Esophagus (tissue), 2 donors: ENCODE measurements around the gene VPS52. TPM values are rescaled to one million over a fixed set of nuclear protein-coding genes. Genes with fewer than 3 reads are reported as not detected.
"Not testable (repeated sequence)": the region's sequence is repeated elsewhere in the genome, so short reads cannot be mapped to it uniquely, and the experiment has no call there.

Experiments used
- H3K27ac ChIP-seq, 2 donors: one replicate each; pipeline ENCODE4 v1.5.1; 2013; ENCODE audit warnings: low read depth in 2 of 2, mild to moderate bottlenecking in 2 of 2, inconsistent platforms in 1 of 2, low read length in 1 of 2, moderate library complexity in 1 of 2
- H3K27me3 ChIP-seq, 2 donors: one replicate each; pipeline ENCODE4 v1.6.1; 2013; ENCODE audit warnings: low read length in 2 of 2, control low read depth in 1 of 2, mild to moderate bottlenecking in 1 of 2; ENCODE audit not compliant: insufficient read depth in 2 of 2, control insufficient read depth in 1 of 2
- H3K36me3 ChIP-seq, 2 donors: one replicate each; pipeline ENCODE4 v1.6.1; 2013; ENCODE audit warnings: low read length in 1 of 2; ENCODE audit not compliant: control insufficient read depth in 2 of 2, insufficient read depth in 2 of 2
- H3K4me1 ChIP-seq, 2 donors: one replicate each; pipeline ENCODE4 v1.6.1; 2013; ENCODE audit warnings: low read length in 1 of 2; ENCODE audit not compliant: control insufficient read depth in 2 of 2, insufficient read depth in 2 of 2
- H3K4me3 ChIP-seq, 2 donors: one replicate each; pipeline ENCODE4 v1.5.1; 2013; ENCODE audit warnings: low read length in 2 of 2, mild to moderate bottlenecking in 2 of 2, low read depth in 1 of 2, moderate library complexity in 1 of 2
- H3K9me3 ChIP-seq, 2 donors: one replicate each; pipeline ENCODE4 v1.6.1; 2013; ENCODE audit warnings: mild to moderate bottlenecking in 2 of 2, low read depth in 1 of 2, low read length in 1 of 2, moderate library complexity in 1 of 2; ENCODE audit not compliant: control insufficient read depth in 2 of 2, insufficient read depth in 1 of 2
- WGBS, 2 donors: extraction: QIAGEN DNeasy Blood & Tissue Kit; methylation state at CpG; one replicate each; pipeline ENCODE4 v1.1.7; 2013; 5-methylcytosine and 5-hydroxymethylcytosine counted together
- polyA plus RNA-seq, 2 donors: library from polyadenylated mRNA; stranded (reverse); fragments of 200-250 nt; gene quantifications; one replicate each; pipeline ENCODE4 v1.2.3, GENCODE V29; 2013
- donor health status: healthy with polysubstance abuse.
- donor health status: Bipolar disorder and iron deficiency.

VPS52 gene
- polyA plus RNA-seq, 2 donors: 44.9 to 48.9 TPM

DNA sequence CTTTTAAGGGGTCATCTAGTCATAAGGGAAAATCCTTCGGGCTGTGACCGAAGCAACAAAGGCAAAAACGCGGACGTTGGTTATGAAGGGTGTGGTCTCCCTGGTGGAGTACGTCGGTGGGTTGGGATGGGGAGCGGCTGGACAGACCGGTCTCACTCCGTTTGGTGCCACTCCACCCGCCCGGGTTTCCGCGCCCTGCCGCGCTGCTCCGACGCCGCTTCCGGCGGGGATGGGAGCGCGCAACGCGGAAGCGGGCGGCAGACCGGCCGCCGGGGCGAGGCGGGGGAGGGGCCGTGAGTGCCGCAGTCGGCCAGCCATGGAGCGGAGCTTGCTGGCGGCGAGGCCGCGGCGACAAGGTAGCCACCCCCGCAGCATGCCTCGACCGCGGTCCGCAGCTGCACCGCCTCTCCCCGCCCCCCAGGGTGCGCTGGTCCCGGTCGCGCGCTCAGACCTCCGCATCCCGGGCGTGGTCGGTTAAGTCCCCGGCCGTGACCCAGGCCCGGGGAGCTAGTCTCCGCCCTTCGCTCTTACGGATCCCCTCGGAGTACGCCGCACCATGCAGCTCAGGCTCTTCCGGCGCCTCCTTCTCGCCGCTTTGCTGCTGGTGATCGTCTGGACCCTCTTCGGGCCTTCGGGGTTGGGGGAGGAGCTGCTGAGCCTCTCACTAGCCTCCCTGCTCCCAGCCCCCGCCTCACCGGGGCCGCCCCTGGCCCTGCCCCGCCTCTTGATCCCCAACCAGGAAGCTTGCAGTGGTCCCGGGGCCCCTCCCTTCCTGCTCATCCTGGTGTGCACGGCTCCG, 5.4 kb upstream of the VPS52 start, which contains the start of gene B3GALT4:
Gene B3GALT4, plus strand, starts transcription at position 260 of the 799 bp plus-strand sequence. Its CDS starts 297 bp downstream, at position 557.
- Histone ChIP-seq H3K4me3 (peak within 1 kb of the TSS; percentile 56 to 62), H3K36me3 (peaks cover 5 to 25% of the 10 kb centered on the region in 2 donors), H3K9me3 (no peaks in the 10 kb centered on the region), H3K4me1 (peaks cover 4 to 12% of the 10 kb centered on the region in 2 donors), H3K27me3 (no peaks in the 10 kb centered on the region), H3K27ac (peak within 1 kb of the TSS; percentile 91 to 98)
- WGBS, 2 donors: 0 to 6% methylated on average over 57 to 80 of the region's 80 CpGs

DNA sequence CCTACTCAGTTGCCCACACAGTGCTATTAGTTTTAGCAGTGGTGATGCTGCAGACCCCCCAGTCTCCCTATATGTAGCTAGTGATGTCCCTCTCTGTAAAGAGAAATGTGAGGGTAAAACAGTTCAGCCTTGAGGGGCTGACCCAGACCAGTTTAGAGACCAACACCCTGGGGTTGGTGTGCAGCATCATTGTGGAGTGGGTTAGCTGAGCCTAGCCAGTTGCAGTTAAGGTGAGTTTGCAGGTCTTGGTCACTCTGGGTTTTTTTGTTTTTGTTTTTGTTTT, 4.8 kb upstream of the VPS52 start:
- H3K27me3 ChIP-seq: no peaks in the 10 kb centered on the region
- H3K27ac ChIP-seq: peak overlapping the region; percentile 91 to 98
- peaks cover 4 to 12% of the 10 kb centered on the region in 2 donors for H3K4me1 ChIP-seq
- no peaks in the 10 kb centered on the region for H3K9me3 ChIP-seq
- peaks cover 5 to 25% of the 10 kb centered on the region in 2 donors for H3K36me3 ChIP-seq
- H3K4me3 ChIP-seq: peak overlapping the region; percentile 56 to 62

GRCh38 chr6:33275795-33276580, 4.3 kb upstream of the VPS52 start:
- Histone ChIP-seq H3K4me3 (peak overlapping the region; percentile 56 to 62), H3K4me1 (peaks cover 4 to 12% of the 10 kb centered on the region in 2 donors), H3K27ac (peak overlapping the region; percentile 91 to 98), H3K36me3 (peaks cover 5 to 25% of the 10 kb centered on the region in 2 donors)
- WGBS, 2 donors: 65 to 68% methylated on average over 16 of the region's 16 CpGs
- not testable (repeated sequence) for H3K27me3 ChIP-seq, H3K9me3 ChIP-seq

DNA sequence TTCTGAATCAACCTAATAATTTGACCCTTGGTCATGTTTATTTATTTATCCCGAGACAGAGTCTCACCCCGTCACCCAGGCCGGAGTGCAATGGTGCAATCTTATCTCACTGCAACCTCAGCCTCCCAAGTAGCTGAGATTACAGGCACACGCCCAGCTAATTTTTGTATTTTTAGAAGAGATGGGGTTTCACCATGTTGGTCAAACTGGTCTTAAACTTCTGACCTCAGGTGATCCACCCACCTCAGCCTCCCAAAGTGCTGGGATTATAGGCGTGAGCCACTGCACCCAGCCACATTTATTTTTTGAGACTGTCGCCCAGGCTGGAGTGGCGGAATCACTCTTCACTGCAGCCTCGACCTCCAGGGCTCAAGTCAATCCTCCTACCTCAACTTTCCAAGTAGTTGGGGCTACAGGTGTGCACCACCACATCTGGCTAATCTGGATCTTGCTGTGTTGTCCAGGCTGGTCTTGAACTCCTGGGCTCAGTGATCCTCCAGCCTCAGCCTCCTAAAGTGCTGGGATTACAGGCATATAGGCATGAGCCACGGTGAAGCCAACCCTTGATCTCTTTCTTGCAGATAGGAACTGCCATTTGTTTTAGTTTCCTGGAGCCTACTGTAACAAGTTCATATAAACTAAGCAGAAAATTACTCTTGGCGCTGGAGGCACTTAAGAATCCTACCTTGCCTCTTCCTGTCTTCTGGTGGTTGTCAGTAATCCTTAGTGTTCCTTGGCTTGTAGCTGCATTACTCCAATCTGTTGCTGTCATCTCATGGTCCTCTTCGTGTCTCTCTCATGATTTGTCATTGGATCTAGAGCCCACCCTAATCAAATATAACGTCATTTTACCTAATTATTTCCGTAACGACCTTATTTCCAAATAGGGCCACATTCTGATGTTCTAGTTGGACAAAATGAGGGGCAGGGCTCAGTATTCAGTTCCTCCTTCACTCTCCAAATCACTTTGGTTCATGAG, 2.5 kb upstream of the VPS52 start:
- Histone ChIP-seq H3K9me3 (no peaks in the 10 kb centered on the region), H3K4me3 (peak overlapping the region; percentile 15 to 93), H3K4me1 (peaks cover 4 to 10% of the 10 kb centered on the region in 2 donors), H3K27me3 (no peaks in the 10 kb centered on the region), H3K36me3 (peaks cover 0 to 15% of the 10 kb centered on the region in 2 donors), H3K27ac (peak overlapping the region; percentile 58 to 98)
- WGBS, 2 donors: 49 to 50% methylated on average over 14 of the region's 14 CpGs

DNA sequence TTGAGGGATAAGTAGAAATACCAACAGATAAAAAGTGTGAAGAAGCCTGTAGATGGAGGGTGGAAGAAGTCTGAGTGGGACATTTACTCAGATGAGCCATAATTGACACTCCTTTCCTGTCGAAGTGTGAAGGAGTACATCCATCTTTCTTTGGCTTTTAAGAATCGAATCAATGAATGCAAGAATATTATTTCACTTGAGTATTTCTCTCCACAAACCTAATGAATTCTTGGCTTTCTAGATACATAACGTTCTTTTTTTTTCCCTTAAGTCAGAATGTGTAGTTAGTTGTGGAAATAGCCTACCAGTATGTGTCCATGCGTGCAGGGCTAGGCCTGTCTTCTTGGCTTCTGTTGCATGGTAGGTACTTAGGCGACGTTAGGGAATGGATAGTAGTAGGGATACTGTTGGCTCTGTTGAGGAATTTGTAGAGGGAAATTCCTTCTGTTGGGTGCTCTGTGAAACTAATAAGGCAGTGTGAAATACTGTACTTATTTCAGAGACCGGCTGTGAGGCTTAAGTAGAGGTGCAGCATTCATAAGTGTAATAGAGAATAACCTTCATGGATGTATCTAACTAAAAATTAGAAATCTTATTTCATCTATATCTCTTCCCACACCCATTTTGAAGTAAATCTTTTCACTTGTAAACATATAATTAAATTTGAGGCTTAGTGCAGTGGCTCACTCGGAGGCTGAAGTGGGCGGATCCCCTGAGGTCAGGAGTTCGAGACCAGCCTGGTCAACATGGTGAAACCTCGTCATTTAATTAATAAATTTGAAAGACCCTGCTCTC, 1.6 kb upstream of the VPS52 start:
- 43 to 45% methylated on average over 11 of the region's 11 CpGs for WGBS, 2 donors
- peak overlapping the region; percentile 71 to 89 for H3K27ac ChIP-seq
- H3K36me3 ChIP-seq: peaks cover 2 to 13% of the 10 kb centered on the region in 2 donors

DNA sequence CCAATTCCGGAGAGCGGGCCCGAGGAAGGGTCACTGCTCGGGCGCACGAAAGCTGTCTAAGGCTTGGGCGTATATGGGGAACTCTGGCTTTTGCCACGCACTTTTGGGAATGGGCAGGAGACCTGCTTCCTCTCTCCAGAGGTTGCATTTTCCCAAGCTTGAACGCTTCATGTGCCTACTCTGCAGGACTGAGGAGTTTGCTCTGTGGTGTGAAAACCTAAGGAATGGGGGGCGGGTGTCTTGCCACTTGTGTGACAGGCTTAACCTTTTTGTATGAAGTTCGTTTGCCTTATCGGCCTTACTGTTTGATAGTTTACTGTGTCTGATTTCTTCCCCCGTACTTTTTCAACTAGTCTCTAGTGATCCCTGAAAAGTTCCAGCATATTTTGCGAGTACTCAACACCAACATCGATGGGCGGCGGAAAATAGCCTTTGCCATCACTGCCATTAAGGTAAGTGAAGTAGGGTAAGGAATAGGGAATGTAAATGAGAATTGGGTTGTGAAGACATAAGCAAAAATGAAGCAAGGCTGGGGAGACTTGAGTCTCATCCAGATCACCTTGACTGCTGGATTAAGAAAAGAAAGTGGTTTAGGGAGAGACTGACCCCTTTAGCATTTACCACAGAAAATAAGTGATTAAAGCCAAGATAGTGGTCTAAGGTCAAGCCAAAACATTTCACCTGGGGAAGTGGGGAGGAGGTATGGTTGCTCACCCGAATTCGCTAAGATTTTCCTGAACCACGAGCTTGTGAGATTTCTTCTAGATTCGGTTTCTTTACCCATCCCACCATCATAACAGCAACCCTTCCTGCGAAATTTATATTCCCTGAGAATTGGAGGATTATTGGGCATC, 826 bp upstream of the VPS52 start:
- H3K4me1 ChIP-seq: peaks cover 0 to 5% of the 10 kb centered on the region in 2 donors
- H3K27ac ChIP-seq: peak overlapping the region; percentile 71 to 89
- 6 to 7% methylated on average over 22 of the region's 22 CpGs for WGBS, 2 donors
- H3K36me3 ChIP-seq: peaks cover 7 to 14% of the 10 kb centered on the region in 2 donors
- H3K4me3 ChIP-seq: peak overlapping the region; percentile 61 to 93
- H3K9me3 ChIP-seq: no peaks in the 10 kb centered on the region
- no peaks in the 10 kb centered on the region for H3K27me3 ChIP-seq

More for the DNA sequence above, 1.6 kb upstream of the VPS52 start:
- Histone ChIP-seq H3K4me1 (peaks cover 4 to 10% of the 10 kb centered on the region in 2 donors), H3K27me3 (no peaks in the 10 kb centered on the region), H3K9me3 (no peaks in the 10 kb centered on the region), H3K4me3 (peak overlapping the region; percentile 61 to 93)

- 1 to 2% methylated on average over 7 of the region's 7 CpGs for WGBS, 2 donors
These were observed 584 bp downstream of the VPS52 start for GRCh38 chr6:33271117-33271467.

GRCh38 chr6:33264015-33264414, 7.7 kb downstream of the VPS52 start:
- H3K4me3 ChIP-seq: no peak overlapping the region
- no peaks in the 10 kb centered on the region for H3K9me3 ChIP-seq
- 86 to 88% methylated on average over 7 of the region's 7 CpGs for WGBS, 2 donors
- H3K36me3 ChIP-seq: peaks cover 7 to 33% of the 10 kb centered on the region in 2 donors
- no peaks in the 10 kb centered on the region for H3K27me3 ChIP-seq
- no peak overlapping the region for H3K27ac ChIP-seq
- peaks cover 0 to 2% of the 10 kb centered on the region in 2 donors for H3K4me1 ChIP-seq

More at GRCh38 chr6:33271117-33271467, 584 bp downstream of the VPS52 start:
- Histone ChIP-seq H3K27ac (peak overlapping the region; percentile 89 to 94), H3K27me3 (no peaks in the 10 kb centered on the region), H3K4me1 (peaks cover 0 to 5% of the 10 kb centered on the region in 2 donors), H3K4me3 (peak overlapping the region; percentile 77 to 93), H3K36me3 (peaks cover 7 to 23% of the 10 kb centered on the region in 2 donors), H3K9me3 (no peaks in the 10 kb centered on the region)
